Measurements from ENCODE around the gene TEX53. TPM values are rescaled to one million over a fixed set of nuclear protein-coding genes. Genes with fewer than 3 reads are reported as not detected.

TEX53 gene
- not detected for total RNA-seq

DNA sequence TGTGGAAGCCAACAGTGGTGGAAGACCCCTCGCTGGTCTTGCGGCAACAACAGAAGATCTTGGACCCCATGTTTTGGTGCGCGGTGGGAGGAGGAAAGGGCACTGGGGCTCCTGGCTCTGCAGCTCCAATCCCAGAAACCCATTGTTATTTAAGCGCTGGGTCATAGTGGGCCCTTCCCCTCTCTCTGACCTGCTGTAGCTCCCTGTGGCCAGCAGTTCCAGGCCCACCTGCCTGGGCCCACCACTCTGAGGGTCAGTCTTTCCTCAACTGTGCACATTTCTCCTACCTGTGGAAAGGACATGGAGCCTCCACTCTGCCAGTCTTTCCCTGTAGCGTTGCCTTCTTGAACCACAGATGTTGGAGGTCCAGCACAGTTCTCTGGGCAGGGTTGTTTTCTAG is at the start of gene TEX53:
TSS of gene TEX53 (minus strand) at position 101 of the 400 bp plus-strand sequence. CDS start at position 70, 31 bp downstream.
- Histone ChIP-seq H3K4me1 (ENCODE audit: control insufficient read depth in 3 of 3, insufficient read depth in 3 of 3, low read length in 3 of 3) (peaks cover 0 to 3% (median 0%) of the 10 kb centered on the region in 3 donors), H3K27ac (ENCODE audit: low read depth, low read length) (no peak within 1 kb of the TSS), H3K27me3 (ENCODE audit: control insufficient read depth in 3 of 3, insufficient read depth in 3 of 3, low read length in 3 of 3) (peaks cover 0 to 6% (median 6%) of the 10 kb centered on the region in 3 donors), H3K4me3 (ENCODE audit: low read length in 3 of 3) (no peak within 1 kb of the TSS), H3K36me3 (ENCODE audit: control insufficient read depth in 3 of 3, insufficient read depth in 3 of 3, low read length in 3 of 3) (no peaks in the 10 kb centered on the region), H3K9ac (ENCODE audit: low read depth in 1 of 3, low read length in 3 of 3) (no peak within 1 kb of the TSS), H3K9me3 (ENCODE audit: control insufficient read depth in 3 of 3, low read length in 3 of 3) (no peaks in the 10 kb centered on the region)

- H3K4me1 ChIP-seq (ENCODE audit: control insufficient read depth in 3 of 3, insufficient read depth in 3 of 3, low read length in 3 of 3) = no peaks in the 10 kb centered on the region
- H3K27ac ChIP-seq (ENCODE audit: low read depth, low read length) = no peak overlapping the region
- H3K36me3 ChIP-seq (ENCODE audit: control insufficient read depth in 3 of 3, insufficient read depth in 3 of 3, low read length in 3 of 3) = no peaks in the 10 kb centered on the region
- H3K9ac ChIP-seq (ENCODE audit: low read depth in 1 of 3, low read length in 3 of 3) = no peak overlapping the region
- H3K27me3 ChIP-seq (ENCODE audit: control insufficient read depth in 3 of 3, insufficient read depth in 3 of 3, low read length in 3 of 3) = peaks cover 0 to 2% (median 0%) of the 10 kb centered on the region in 3 donors
- H3K9me3 ChIP-seq (ENCODE audit: control insufficient read depth in 3 of 3, low read length in 3 of 3) = no peaks in the 10 kb centered on the region
- H3K4me3 ChIP-seq (ENCODE audit: low read length in 3 of 3) = no peak overlapping the region
These were observed 49.1 kb upstream of the TEX53 start for GRCh38 chr9:114706711-114707110.

DNA sequence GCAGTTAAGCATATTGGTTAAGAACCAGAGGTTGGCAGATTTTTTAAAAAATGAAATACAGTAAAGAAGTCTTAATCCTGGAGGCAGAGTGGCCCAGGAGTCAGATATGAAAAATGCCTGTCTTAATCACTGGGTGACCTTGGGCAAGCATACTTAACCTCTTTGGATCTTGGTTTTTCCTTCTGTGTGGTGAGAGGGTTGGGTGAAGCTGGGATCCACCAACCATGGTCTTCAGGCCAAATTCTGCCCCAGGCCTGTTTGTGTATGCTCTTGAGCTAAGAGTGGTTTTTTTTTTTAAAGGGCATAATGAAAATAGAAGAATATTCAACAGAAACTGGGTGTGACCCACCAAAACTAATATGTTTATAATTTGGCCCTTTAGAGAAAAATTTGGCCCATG is 44.4 kb upstream of the TEX53 start:
- Histone ChIP-seq H3K9me3 (ENCODE audit: control insufficient read depth in 3 of 3, low read length in 3 of 3) (peaks cover 0 to 4% (median 0%) of the 10 kb centered on the region in 3 donors), H3K27ac (ENCODE audit: low read depth, low read length) (no peak overlapping the region), H3K27me3 (ENCODE audit: control insufficient read depth in 3 of 3, insufficient read depth in 3 of 3, low read length in 3 of 3) (no peaks in the 10 kb centered on the region), H3K9ac (ENCODE audit: low read depth in 1 of 3, low read length in 3 of 3) (no peak overlapping the region), H3K4me1 (ENCODE audit: control insufficient read depth in 3 of 3, insufficient read depth in 3 of 3, low read length in 3 of 3) (no peaks in the 10 kb centered on the region), H3K36me3 (ENCODE audit: control insufficient read depth in 3 of 3, insufficient read depth in 3 of 3, low read length in 3 of 3) (no peaks in the 10 kb centered on the region), H3K4me3 (ENCODE audit: low read length in 3 of 3) (no peak overlapping the region)

DNA sequence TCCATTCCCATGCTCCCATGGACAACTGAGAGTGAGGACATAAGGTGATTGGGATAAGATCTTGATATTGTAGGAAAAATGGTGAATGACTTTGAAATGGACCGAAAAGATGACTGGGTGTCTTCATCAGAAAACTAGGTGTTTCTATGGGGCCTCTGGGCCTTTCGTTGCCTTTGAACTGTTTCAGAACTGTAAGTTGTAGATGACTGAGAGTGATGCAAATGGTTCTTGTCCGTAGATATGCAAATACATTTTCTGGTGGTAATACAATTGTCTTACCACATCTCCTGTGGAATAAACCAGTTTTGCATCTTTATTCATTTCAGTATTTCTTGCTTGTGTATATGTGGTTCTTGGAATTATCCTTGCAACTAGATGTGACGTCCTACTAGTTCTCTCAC is 40.3 kb upstream of the TEX53 start:
- H3K36me3 ChIP-seq (ENCODE audit: control insufficient read depth in 3 of 3, insufficient read depth in 3 of 3, low read length in 3 of 3) = no peaks in the 10 kb centered on the region
- H3K9me3 ChIP-seq (ENCODE audit: control insufficient read depth in 3 of 3, low read length in 3 of 3) = peaks cover 0 to 4% (median 0%) of the 10 kb centered on the region in 3 donors
- H3K9ac ChIP-seq (ENCODE audit: low read depth in 1 of 3, low read length in 3 of 3) = no peak overlapping the region

GRCh38 chr9:114696814-114697544 is 39.4 kb upstream of the TEX53 start:
- Histone ChIP-seq H3K27me3 (ENCODE audit: control insufficient read depth in 3 of 3, insufficient read depth in 3 of 3, low read length in 3 of 3) (no peaks in the 10 kb centered on the region), H3K9me3 (ENCODE audit: control insufficient read depth in 3 of 3, low read length in 3 of 3) (peaks cover 0 to 4% (median 0%) of the 10 kb centered on the region in 3 donors), H3K36me3 (ENCODE audit: control insufficient read depth in 3 of 3, insufficient read depth in 3 of 3, low read length in 3 of 3) (no peaks in the 10 kb centered on the region), H3K4me3 (ENCODE audit: low read length in 3 of 3) (no peak overlapping the region), H3K27ac (ENCODE audit: low read depth, low read length) (no peak overlapping the region), H3K9ac (ENCODE audit: low read depth in 1 of 3, low read length in 3 of 3) (no peak overlapping the region), H3K4me1 (ENCODE audit: control insufficient read depth in 3 of 3, insufficient read depth in 3 of 3, low read length in 3 of 3) (no peaks in the 10 kb centered on the region)

More for the DNA sequence above, 40.3 kb upstream of the TEX53 start:
- no peaks in the 10 kb centered on the region for H3K4me1 ChIP-seq (ENCODE audit: control insufficient read depth in 3 of 3, insufficient read depth in 3 of 3, low read length in 3 of 3)
- no peak overlapping the region for H3K27ac ChIP-seq (ENCODE audit: low read depth, low read length)
- no peaks in the 10 kb centered on the region for H3K27me3 ChIP-seq (ENCODE audit: control insufficient read depth in 3 of 3, insufficient read depth in 3 of 3, low read length in 3 of 3)
- no peak overlapping the region for H3K4me3 ChIP-seq (ENCODE audit: low read length in 3 of 3)

DNA sequence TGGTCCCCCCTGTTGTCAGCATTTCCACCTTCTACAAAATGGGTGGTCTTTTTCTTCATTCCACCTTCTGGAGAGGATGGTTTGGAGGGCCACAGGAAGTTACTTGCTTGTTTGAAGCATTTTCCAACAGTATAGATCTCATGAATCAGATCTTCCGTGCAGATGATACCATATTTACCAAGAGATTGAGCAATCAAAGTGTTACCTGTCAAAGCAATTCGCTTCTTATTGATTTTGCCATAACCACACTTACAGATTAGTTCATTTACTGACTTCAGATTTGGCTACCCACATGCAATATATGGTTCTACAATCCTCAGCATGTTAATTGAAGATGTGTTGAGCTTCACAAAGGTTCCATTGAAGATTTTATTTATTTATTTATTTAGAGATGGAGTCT is 38.3 kb upstream of the TEX53 start:
- H3K27ac ChIP-seq (ENCODE audit: low read depth, low read length) = no peak overlapping the region
- H3K4me1 ChIP-seq (ENCODE audit: control insufficient read depth in 3 of 3, insufficient read depth in 3 of 3, low read length in 3 of 3) = no peaks in the 10 kb centered on the region

DNA sequence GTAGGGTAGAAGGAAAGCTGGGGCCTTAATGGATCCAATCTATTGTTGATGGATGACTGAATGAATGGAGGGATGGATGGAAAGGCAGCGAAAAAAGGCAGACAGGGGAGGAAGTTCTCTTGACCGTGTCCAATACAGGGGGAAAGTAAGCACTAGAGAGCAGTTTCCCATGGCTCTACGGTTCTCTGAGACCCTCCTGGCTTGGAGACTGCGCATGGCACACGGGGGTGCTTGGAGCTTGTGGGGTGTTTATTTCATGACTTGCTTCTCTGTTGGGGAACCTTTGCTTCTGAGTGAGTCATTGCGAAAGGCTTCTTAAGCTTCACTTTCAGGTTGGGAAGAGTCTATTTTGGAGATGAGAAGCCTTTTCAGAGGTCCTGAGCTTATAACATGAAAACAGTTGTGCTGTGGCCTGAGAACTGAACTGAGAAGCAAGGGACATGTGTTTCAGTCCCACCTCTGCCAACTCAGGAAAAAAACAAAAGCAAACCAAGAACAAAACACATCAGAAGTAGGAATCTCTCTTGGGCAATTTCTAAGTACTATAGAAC is 37.2 kb upstream of the TEX53 start:
- H3K27me3 ChIP-seq (ENCODE audit: control insufficient read depth in 3 of 3, insufficient read depth in 3 of 3, low read length in 3 of 3) = no peaks in the 10 kb centered on the region
- H3K4me1 ChIP-seq (ENCODE audit: control insufficient read depth in 3 of 3, insufficient read depth in 3 of 3, low read length in 3 of 3) = no peaks in the 10 kb centered on the region
- no peaks in the 10 kb centered on the region for H3K36me3 ChIP-seq (ENCODE audit: control insufficient read depth in 3 of 3, insufficient read depth in 3 of 3, low read length in 3 of 3)
- H3K9me3 ChIP-seq (ENCODE audit: control insufficient read depth in 3 of 3, low read length in 3 of 3) = peaks cover 0 to under 1% (median 0%) of the 10 kb centered on the region in 3 donors
- no peak overlapping the region for H3K27ac ChIP-seq (ENCODE audit: low read depth, low read length)
- H3K4me3 ChIP-seq (ENCODE audit: low read length in 3 of 3) = no peak overlapping the region
- H3K9ac ChIP-seq (ENCODE audit: low read depth in 1 of 3, low read length in 3 of 3) = no peak overlapping the region

More for the DNA sequence above, 38.3 kb upstream of the TEX53 start:
- H3K4me3 ChIP-seq (ENCODE audit: low read length in 3 of 3) = no peak overlapping the region
- H3K9me3 ChIP-seq (ENCODE audit: control insufficient read depth in 3 of 3, low read length in 3 of 3) = peaks cover 0 to 4% (median 0%) of the 10 kb centered on the region in 3 donors
- H3K27me3 ChIP-seq (ENCODE audit: control insufficient read depth in 3 of 3, insufficient read depth in 3 of 3, low read length in 3 of 3) = no peaks in the 10 kb centered on the region
- no peak overlapping the region for H3K9ac ChIP-seq (ENCODE audit: low read depth in 1 of 3, low read length in 3 of 3)
- H3K36me3 ChIP-seq (ENCODE audit: control insufficient read depth in 3 of 3, insufficient read depth in 3 of 3, low read length in 3 of 3) = no peaks in the 10 kb centered on the region

- no peaks in the 10 kb centered on the region for H3K27me3 ChIP-seq (ENCODE audit: control insufficient read depth in 3 of 3, insufficient read depth in 3 of 3, low read length in 3 of 3)
- no peak overlapping the region for H3K9ac ChIP-seq (ENCODE audit: low read depth in 1 of 3, low read length in 3 of 3)
- no peaks in the 10 kb centered on the region for H3K9me3 ChIP-seq (ENCODE audit: control insufficient read depth in 3 of 3, low read length in 3 of 3)
- H3K27ac ChIP-seq (ENCODE audit: low read depth, low read length) = no peak overlapping the region
- no peaks in the 10 kb centered on the region for H3K36me3 ChIP-seq (ENCODE audit: control insufficient read depth in 3 of 3, insufficient read depth in 3 of 3, low read length in 3 of 3)
- H3K4me1 ChIP-seq (ENCODE audit: control insufficient read depth in 3 of 3, insufficient read depth in 3 of 3, low read length in 3 of 3) = no peaks in the 10 kb centered on the region
- no peak overlapping the region for H3K4me3 ChIP-seq (ENCODE audit: low read length in 3 of 3)
These were observed 36.5 kb upstream of the TEX53 start for GRCh38 chr9:114694146-114694545.

DNA sequence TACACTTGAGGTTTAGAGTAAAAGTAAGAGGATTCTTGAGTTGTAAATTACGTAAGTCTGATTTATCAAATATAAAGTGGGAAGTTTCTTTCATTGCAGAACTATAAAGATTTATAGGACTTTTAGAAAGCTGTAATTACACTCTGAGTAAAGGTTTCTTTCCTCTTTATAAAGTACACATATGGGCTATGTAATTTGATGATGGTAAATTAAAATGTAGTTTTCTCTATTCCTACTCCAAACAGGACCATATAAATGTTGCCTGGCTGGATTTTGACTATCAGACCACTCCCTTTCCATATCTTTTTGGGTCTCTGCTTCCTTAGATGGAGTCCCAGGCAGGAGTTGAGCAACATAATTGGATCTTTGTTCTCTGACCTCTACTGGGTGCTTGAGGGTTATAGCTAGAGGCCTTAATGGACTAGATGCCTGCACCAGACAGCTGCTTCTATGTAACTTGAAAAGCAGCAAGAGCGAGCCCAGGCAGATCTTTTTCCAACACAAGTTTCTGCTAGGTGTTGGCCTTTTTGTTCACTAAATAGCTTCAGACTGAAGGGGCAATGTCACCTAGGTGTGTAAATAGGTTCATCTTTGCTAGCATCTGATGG is 35.7 kb upstream of the TEX53 start:
- H3K4me1 ChIP-seq (ENCODE audit: control insufficient read depth in 3 of 3, insufficient read depth in 3 of 3, low read length in 3 of 3) = no peaks in the 10 kb centered on the region
- no peaks in the 10 kb centered on the region for H3K27me3 ChIP-seq (ENCODE audit: control insufficient read depth in 3 of 3, insufficient read depth in 3 of 3, low read length in 3 of 3)
- H3K9ac ChIP-seq (ENCODE audit: low read depth in 1 of 3, low read length in 3 of 3) = no peak overlapping the region
- H3K4me3 ChIP-seq (ENCODE audit: low read length in 3 of 3) = no peak overlapping the region
- no peak overlapping the region for H3K27ac ChIP-seq (ENCODE audit: low read depth, low read length)
- H3K36me3 ChIP-seq (ENCODE audit: control insufficient read depth in 3 of 3, insufficient read depth in 3 of 3, low read length in 3 of 3) = no peaks in the 10 kb centered on the region
- no peaks in the 10 kb centered on the region for H3K9me3 ChIP-seq (ENCODE audit: control insufficient read depth in 3 of 3, low read length in 3 of 3)

DNA sequence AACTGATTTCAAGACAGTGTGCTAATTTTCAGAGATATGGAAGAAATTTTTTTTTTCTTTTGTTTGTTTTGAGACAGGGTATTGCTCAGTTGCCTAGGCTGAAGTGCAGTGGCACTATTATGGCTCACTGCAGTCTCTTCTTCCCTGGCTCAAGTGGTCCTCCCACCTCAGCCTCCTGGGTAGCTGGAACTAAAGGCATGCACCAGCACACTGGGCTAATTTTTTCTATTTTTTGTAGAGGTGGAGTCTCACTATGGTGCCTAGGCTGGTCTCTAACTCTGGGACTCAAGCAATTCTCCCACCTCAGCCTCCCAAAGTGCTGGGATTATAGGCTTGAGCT is 34.3 kb upstream of the TEX53 start:
- H3K27me3 ChIP-seq (ENCODE audit: control insufficient read depth in 3 of 3, insufficient read depth in 3 of 3, low read length in 3 of 3) = no peaks in the 10 kb centered on the region
- no peaks in the 10 kb centered on the region for H3K9me3 ChIP-seq (ENCODE audit: control insufficient read depth in 3 of 3, low read length in 3 of 3)
- H3K9ac ChIP-seq (ENCODE audit: low read depth in 1 of 3, low read length in 3 of 3) = no peak overlapping the region
- H3K4me1 ChIP-seq (ENCODE audit: control insufficient read depth in 3 of 3, insufficient read depth in 3 of 3, low read length in 3 of 3) = no peaks in the 10 kb centered on the region
- H3K4me3 ChIP-seq (ENCODE audit: low read length in 3 of 3) = no peak overlapping the region
- no peak overlapping the region for H3K27ac ChIP-seq (ENCODE audit: low read depth, low read length)
- no peaks in the 10 kb centered on the region for H3K36me3 ChIP-seq (ENCODE audit: control insufficient read depth in 3 of 3, insufficient read depth in 3 of 3, low read length in 3 of 3)

Measured in skeletal muscle tissue (tissue), 4 donors.